Erythroblast (primary cell): ENCODE measurements around the gene CTNNBIP1.
A peak's percentile ranks its signal among the peaks of the same experiment; 100 is the strongest.
"Not testable (repeated sequence)": the region's sequence is repeated elsewhere in the genome, so short reads cannot be mapped to it uniquely, and the experiment has no call there.

ENCODE experiments used
- DNase-seq, 2 experiments: peaks; one replicate each; lab custom pipeline; 2025; lab: John Stamatoyannopoulos, UW
- GATA1 ChIP-seq: IDR thresholded peaks from 2 replicates; pipeline ENCODE4 v1.6.1; 2011; ENCODE audit warnings: low read depth, mild to moderate bottlenecking, control low read depth, low read length, moderate library complexity
- POLR2A ChIP-seq: IDR thresholded peaks from 2 replicates; pipeline ENCODE4 v1.6.1; 2011; ENCODE audit warnings: mild to moderate bottlenecking, low read length

Gene CTNNBIP1, protein sequence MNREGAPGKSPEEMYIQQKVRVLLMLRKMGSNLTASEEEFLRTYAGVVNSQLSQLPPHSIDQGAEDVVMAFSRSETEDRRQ

DNA sequence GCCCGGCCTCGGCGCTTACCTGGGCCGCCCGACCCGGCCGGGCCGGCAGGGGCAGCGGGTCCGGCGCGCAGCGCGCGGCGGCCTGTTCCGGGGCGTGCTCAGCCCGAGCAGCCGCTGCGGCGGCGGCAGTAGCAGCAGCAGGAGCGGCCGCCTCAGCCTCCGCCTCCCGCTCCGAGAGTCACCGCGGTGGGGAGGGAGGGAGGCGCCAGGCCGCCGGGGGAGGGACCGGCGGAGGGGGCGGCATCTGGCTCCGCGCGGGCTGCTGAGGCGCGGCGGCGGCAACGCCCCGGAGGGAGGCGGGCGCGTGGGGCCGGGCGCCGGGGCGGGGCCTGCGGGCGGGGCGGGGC, at the start of gene CTNNBIP1:
TSS of gene CTNNBIP1 (minus strand) at position 194 of the 347 bp plus-strand sequence. CDS start 38,205 bp downstream, outside the sequence.
- TF ChIP-seq GATA1 (no peak), POLR2A (no peak)
- DNase-seq, result no peak

DNA sequence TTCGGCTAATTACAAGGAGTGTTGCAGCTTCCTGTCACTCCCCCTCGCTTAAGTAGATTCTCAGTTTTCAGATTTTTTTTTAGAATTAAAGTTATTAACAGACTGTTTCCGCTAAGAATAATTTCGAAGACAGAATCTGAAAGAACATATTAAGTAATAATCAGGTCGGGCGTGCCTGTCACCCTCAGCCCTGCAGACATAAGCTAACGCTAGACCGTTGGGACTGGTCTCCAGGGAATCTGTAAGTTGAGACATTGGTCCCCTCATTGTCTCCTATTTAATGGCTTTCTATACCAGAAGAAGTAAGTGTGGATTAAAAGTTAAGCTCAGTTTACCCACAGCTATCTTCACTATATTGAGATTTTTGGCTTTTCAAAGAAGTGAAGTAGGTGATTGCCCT, 47.7 kb upstream of the CTNNBIP1 start:
- TF ChIP-seq POLR2A, result no peak
- no peak for TF ChIP-seq GATA1
- no peak for DNase-seq

DNA sequence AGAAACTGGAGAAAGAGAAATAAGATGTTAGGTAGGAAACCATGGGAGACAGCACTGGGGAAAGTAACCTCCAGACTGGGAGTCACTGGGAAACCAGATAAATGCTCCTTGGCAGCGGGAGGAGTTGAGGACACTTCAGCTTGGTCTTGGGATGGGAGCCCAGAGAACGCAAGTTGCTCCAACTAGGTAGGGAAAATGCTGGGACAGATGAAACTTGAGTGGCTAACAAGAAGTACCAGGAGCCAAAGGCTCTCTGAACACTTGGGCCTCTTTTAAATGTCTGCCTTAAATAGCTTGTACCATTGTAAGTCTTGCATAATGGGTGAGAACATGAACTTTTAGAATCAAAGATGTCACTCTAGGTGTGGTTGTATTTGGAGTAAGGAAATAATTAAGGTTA, 36.2 kb upstream of the CTNNBIP1 start:
- DNase-seq, result no peak
- TF ChIP-seq GATA1 (no peak), POLR2A (no peak)

DNA sequence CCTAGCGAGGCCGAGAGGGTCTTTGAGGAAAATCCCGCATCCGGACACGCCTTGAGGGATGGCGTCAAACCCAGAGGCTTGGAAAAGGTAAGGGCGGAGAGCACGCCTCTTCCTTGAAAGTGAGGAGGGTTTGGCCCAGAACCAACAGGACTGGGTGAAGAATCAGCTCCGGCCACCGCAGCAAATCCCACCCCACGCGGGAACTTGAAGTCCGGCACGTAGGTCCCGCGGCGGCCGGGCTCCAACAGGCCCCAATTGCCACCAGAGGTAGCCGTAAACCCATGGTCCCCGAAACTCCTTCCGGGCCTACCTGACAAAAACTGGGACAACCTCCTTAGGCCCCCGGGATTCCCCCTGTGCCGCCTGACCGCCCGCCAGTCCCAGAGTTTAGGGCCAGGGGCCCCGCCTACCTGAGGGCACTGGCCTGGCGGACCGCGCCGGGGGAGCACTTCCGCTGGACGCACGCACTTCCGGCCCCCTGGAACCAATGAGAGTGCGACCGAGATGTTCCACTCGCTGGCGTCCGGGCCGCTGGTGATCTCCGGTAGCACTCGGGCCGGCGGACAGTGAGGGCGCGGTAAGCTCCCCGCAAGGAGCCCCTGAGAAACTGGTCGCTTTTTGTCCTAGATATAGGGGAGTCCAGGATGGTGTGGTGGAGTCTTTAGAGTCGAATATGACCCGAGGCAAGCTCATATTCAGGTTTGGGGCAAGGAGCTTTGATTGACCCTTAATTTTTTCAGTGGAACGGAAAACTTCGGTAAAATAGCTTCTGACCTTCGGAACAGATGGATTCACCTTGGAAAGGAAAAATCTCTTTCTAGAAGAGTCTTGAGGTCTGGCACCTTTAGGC, 33.1 kb upstream of the CTNNBIP1 start, which contains the start of the genes LZIC and NMNAT1:
TSS of gene LZIC (minus strand) at position 453 of the 850 bp plus-strand sequence. CDS start 6,772 bp downstream, outside the sequence.
TSS of gene NMNAT1 (plus strand) at position 537 of the 850 bp plus-strand sequence. CDS start 28,599 bp downstream, outside the sequence.
- DNase-seq, result peak; percentile 96 to 97
- TF ChIP-seq POLR2A, result peak; percentile 87
- no peak for TF ChIP-seq GATA1

DNA sequence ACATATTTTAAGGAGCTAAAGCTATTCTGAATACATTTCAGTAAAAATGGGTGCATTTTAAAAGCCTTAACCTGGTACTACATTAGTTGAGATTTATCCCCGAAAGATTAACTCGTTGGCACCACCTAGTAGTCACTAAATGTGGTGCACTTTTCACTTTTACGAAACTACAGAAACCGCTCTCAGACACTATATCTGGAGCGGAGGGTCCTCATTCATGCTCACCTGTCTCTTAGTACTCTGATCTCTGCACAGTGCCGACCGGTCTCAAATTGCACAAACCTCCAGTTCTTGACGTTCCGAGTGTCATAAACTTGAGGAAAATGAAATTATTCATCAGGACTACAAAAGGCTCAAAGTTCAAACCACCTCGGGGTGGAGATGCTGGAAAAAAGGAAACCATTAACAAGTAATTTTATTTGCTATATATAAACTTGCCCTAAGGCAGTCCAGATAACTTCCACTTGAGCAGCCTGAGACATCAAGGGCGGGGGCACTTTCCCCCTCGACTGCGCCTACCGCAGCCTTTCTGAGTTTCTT, 32.4 kb upstream of the CTNNBIP1 start:
- peak; percentile 58 to 61 for DNase-seq
- no peak for TF ChIP-seq POLR2A
- TF ChIP-seq GATA1, result no peak

DNA sequence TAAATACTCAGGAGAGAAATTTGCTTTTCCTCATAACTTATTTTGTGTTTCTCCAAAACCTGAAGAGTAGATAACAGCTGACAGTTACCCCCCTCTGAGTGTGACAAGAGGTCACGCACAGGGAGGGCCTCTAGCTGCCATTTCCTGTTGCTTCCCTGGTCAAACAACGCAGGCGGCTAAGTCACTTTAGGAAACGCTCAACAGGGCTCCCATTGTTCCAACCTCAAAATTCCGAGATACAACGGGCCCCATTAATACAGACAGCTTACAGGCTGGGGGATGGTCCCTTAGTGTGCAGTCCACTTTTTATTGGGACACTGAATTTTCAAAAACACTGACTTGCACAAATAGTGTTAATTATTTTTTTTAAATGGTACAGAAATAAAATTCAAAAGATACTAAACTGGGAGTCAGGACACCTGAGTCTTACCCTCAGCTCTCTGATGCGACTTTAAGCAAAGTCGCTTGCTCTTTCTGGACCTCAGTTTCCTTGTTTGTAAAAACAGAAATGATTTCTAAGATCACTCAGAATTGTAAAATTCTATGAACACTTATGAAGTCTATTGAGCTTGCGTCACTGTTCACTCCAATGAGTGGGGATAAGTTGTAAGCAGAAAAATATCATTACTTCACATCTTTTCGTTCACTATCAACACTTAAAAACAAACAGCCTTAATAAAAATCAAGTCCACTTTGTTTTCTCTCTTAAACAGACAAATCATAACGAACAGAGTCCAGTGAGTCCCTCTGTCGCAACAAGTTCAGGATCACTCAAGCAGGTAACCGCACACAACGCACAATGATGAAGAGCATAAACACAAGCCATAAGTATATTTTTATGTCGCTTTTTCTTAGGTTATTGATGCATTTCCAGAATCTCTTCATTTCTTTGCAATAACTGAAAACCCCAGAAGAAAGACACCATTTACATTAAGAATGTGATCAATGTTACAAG, 19.6 kb upstream of the CTNNBIP1 start:
- TF ChIP-seq POLR2A, result no peak
- no peak for TF ChIP-seq GATA1
- peak in 1 of 2 experiments; percentile 6 for DNase-seq

DNA sequence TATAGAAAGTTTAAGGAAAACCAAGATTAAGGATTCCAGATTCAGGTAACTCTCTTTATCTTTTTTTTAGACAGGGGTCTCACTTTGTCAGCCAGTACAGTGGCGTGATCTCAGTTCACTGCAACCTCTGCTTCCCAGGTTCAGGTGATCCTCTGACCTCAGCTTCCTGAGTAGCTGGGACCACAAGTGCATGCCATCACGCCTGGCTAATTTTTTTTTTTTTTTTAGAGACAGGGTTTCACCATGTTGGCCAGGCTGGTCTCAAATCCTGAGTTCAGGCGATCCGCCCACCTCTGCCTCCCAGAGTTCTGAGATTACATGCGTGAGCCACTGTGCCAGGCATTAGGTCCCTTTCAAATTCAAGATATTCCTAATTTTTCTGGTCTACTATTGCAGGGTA, 17.2 kb upstream of the CTNNBIP1 start:
- TF ChIP-seq GATA1 (no peak), POLR2A (no peak)
- DNase-seq, result no peak

DNA sequence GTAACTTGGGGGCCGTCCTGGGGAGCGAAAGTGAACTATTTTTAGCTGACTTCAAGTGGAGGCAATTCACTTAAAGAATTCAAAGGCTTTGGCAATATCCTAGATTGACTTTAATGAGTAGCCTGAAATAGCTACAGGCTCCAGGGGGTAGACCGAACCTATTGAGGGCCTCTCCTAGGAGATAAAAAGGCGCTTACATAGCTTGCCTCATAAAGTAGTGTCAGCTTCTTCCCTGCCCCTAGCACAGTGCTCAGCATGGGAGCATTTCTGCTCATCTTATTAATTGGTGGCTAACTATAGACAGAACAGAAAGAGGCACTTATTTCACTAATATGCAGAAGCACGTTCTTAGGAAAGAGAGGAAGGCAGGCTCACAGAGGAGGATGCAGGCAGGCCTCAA, 12.3 kb upstream of the CTNNBIP1 start:
- DNase-seq, result no peak
- TF ChIP-seq POLR2A (no peak), GATA1 (no peak)

DNA sequence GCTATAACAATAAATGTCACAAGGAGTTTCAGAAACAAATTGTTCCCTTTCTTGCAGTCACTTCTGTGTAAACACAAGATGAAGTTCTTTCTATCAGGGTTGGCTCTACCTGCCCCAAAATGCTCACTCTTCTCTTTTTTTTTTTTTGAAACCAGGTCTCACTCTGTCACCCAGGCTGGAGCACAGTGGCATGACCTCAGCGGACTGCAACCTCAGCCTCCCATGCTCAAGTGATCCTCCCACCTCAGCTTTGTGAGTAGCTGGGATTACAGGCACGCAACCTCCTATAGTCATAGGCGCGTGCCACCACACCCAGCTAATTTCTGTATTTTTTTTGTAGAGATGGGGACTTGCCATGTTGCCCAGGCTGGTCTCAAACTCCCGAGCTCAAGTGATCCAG, 10.5 kb upstream of the CTNNBIP1 start:
- no peak for DNase-seq
- no peak for TF ChIP-seq POLR2A
- no peak for TF ChIP-seq GATA1

DNA sequence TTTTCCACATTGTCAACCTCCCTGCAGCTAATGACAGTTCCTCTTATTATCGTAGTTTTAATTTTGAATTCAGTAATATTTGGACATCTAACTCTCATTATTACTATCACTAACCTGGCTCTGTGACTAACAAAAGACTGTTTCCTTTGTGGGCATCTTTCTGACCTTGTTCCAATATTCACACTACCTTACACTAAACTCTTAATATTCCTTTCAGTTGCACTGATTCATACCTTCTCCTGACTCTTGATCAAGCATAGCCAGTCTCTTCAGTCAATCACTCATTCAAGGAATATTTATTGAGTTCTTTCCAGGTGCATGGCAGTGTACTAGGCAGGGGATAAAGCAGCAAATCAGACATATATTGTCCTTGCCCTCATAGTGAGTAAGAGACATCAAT, 7.8 kb upstream of the CTNNBIP1 start:
- no peak for DNase-seq
- no peak for TF ChIP-seq GATA1
- TF ChIP-seq POLR2A, result no peak

DNA sequence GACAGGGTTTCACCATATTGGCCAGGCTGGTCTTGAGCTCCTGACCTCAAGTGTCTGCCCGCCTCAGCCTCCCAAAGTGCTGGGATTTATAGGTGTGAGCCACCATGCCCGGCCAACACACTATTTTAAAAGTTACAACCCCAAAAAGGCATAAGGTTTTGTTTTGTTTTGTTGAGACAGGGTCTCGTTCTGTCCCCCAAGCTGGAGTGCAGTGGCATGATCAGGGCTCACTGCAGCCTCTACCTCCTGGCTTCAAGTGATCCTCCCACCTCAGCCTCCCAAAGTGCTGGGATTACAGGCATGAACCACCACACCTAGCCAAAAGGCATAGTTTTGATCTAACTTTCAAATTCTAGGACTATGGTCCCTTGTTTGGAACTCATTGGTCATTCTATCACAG, 7.4 kb upstream of the CTNNBIP1 start:
- DNase-seq, result not testable (repeated sequence)

DNA sequence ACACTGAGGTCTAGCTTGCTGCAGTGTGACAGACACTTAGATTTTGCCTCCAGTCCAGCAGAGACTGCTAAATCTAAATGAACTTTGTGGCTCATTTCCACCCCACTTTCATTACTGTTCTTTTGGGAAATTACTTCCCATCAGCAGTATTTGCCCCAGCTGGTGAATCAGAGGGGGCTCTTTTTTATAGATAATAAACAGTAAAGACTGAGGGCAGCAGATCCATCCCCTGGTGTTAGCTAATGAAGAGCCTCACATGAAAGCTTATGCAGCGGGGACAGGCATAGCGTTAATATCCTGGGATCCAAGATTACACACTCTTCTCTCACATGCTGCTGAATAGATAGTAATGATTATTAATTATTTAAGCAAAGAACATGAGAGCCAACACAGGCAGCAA, 6.4 kb upstream of the CTNNBIP1 start:
- TF ChIP-seq POLR2A, result no peak
- TF ChIP-seq GATA1, result no peak
- no peak for DNase-seq

DNA sequence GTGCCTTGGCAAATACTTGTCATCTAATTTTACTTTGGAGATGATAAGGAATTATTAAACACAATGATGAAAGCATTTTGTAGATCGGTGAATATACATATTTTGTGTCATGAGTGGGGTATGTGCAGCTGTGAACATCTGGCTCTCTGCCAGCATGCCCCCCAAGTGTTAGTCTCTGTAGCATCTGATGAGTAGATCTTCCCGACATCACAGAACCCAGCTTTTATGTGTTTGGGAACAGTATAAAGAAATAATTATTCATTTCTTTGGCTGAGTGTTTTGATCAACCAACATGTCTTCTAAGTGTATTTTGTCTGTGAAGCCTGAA, 4.5 kb upstream of the CTNNBIP1 start:
- DNase-seq, result peak in 1 of 2 experiments; percentile 8
- TF ChIP-seq GATA1 (no peak), POLR2A (no peak)
